ENCODE results near the gene TTI1. TPM values are rescaled to one million over a fixed set of nuclear protein-coding genes. Genes with fewer than 3 reads are reported as not detected.

TTI1 gene
- total and polyA plus RNA-seq, 9 of the 15 experiments (the other 6 are each of a cell fraction or from before 2014, with no cell fraction given): 9.8 to 55.1 (median 39.4) TPM

GRCh38 chr20:38002422-38002821, 30.8 kb downstream of the TTI1 start:
- Histone ChIP-seq H4K20me1 (replicated peaks; ENCODE audit: control insufficient read depth, insufficient read depth, low read length) (peaks cover 16% of the 10 kb centered on the region; the same call in 1 of the 2 replicates), H3K27ac (ENCODE audit: extremely low read depth, low read depth, low read length) (no peak overlapping the region), H3K79me2 (ENCODE audit: control insufficient read depth, insufficient read depth, low read length) (peaks cover 14% of the 10 kb centered on the region), H3K9me3 (replicated peaks; ENCODE audit: control insufficient read depth, insufficient read depth, low read depth, low read length) (no peaks in the 10 kb centered on the region), H3K4me3 (no peak overlapping the region), H3K27me3 (ENCODE audit: control insufficient read depth in 2 of 2, insufficient read depth in 2 of 2, low read length in 2 of 2) (no peaks in the 10 kb centered on the region), H3K36me3 (ENCODE audit: control insufficient read depth, insufficient read depth, low read length) (peaks cover 96% of the 10 kb centered on the region), H3K9ac (ENCODE audit: insufficient read depth in 1 of 2, low read depth in 2 of 2, low read length in 2 of 2) (peak overlapping the region in 1 of 2 experiments; percentile 21; a peak in 1 of 4 replicates), H3K4me1 (replicated peaks in 1 of 2; ENCODE audit: control insufficient read depth in 2 of 2, insufficient read depth in 2 of 2, low read length in 2 of 2) (peaks cover 8 to 10% of the 10 kb centered on the region in 2 experiments; a peak in 4 of 5 replicates), H3K4me2 (ENCODE audit: insufficient read depth, low read length) (no peak overlapping the region; the same call in 1 of the 2 replicates), H3K9me1 (ENCODE audit: control insufficient read depth, insufficient read depth, low read length) (no peaks in the 10 kb centered on the region), H2AFZ (ENCODE audit: low read depth, low read length) (no peak overlapping the region)
- ChIA-PET CTCF (ENCODE audit: low intra/inter-chr PET ratio) (no interaction called here), POLR2A (no interaction called here)
- intact Hi-C loops (cut with micrococcal nuclease) (no loop called here), in situ Hi-C loops (cut with MboI) (no loop called here)
- ATAC-seq (no peak), FAIRE-seq (no peak), DNase-seq (ENCODE audit: extremely low read depth in 1 of 4, low spot score in 3 of 4) (peak in 3 of 4 experiments; percentile 27 to 46 (median 35))
- no TSS peak for BruUV-seq (replicated peaks)
- 44% methylated on average over 8 of the region's 8 CpGs for WGBS (ENCODE audit: insufficient coverage, low coverage, missing lambda C conversion rate)
- TF ChIP-seq CTBP1 (IDR thresholded peaks at IDR 0.05; ENCODE audit: borderline replicate concordance) (peak; percentile 47; the same call in 1 of the 2 replicates), DIDO1 (tag; IDR thresholded peaks at IDR 0.05; ENCODE audit: low read depth) (no peak), ATF2 (CRISPR knock-in tag; IDR thresholded peaks at IDR 0.05) (no peak), ZNF707 (CRISPR knock-in tag; conservative IDR thresholded peaks at IDR 0.05) (no peak), NONO (IDR thresholded peaks at IDR 0.05; ENCODE audit: low read depth in 2 of 2, low read length in 1 of 2) (no peak), NELFE (IDR thresholded peaks at IDR 0.05; ENCODE audit: insufficient read depth, insufficient read length) (no peak), SPI1 (IDR thresholded peaks at IDR 0.05; ENCODE audit: borderline replicate concordance, low read depth, low read length) (no peak), TAF9B (IDR thresholded peaks at IDR 0.05; ENCODE audit: partially characterized antibody) (no peak)
- TF ChIP-seq, protein P1, sequence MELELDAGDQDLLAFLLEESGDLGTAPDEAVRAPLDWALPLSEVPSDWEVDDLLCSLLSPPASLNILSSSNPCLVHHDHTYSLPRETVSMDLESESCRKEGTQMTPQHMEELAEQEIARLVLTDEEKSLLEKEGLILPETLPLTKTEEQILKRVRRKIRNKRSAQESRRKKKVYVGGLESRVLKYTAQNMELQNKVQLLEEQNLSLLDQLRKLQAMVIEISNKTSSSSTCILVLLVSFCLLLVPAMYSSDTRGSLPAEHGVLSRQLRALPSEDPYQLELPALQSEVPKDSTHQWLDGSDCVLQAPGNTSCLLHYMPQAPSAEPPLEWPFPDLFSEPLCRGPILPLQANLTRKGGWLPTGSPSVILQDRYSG (tag; conservative IDR thresholded peaks at IDR 0.05; ENCODE audit: low read depth): no peak
- TF ChIP-seq, protein P2, sequence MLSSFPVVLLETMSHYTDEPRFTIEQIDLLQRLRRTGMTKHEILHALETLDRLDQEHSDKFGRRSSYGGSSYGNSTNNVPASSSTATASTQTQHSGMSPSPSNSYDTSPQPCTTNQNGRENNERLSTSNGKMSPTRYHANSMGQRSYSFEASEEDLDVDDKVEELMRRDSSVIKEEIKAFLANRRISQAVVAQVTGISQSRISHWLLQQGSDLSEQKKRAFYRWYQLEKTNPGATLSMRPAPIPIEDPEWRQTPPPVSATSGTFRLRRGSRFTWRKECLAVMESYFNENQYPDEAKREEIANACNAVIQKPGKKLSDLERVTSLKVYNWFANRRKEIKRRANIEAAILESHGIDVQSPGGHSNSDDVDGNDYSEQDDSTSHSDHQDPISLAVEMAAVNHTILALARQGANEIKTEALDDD (IDR thresholded peaks at IDR 0.05): no peak
- TF ChIP-seq, protein P3, sequence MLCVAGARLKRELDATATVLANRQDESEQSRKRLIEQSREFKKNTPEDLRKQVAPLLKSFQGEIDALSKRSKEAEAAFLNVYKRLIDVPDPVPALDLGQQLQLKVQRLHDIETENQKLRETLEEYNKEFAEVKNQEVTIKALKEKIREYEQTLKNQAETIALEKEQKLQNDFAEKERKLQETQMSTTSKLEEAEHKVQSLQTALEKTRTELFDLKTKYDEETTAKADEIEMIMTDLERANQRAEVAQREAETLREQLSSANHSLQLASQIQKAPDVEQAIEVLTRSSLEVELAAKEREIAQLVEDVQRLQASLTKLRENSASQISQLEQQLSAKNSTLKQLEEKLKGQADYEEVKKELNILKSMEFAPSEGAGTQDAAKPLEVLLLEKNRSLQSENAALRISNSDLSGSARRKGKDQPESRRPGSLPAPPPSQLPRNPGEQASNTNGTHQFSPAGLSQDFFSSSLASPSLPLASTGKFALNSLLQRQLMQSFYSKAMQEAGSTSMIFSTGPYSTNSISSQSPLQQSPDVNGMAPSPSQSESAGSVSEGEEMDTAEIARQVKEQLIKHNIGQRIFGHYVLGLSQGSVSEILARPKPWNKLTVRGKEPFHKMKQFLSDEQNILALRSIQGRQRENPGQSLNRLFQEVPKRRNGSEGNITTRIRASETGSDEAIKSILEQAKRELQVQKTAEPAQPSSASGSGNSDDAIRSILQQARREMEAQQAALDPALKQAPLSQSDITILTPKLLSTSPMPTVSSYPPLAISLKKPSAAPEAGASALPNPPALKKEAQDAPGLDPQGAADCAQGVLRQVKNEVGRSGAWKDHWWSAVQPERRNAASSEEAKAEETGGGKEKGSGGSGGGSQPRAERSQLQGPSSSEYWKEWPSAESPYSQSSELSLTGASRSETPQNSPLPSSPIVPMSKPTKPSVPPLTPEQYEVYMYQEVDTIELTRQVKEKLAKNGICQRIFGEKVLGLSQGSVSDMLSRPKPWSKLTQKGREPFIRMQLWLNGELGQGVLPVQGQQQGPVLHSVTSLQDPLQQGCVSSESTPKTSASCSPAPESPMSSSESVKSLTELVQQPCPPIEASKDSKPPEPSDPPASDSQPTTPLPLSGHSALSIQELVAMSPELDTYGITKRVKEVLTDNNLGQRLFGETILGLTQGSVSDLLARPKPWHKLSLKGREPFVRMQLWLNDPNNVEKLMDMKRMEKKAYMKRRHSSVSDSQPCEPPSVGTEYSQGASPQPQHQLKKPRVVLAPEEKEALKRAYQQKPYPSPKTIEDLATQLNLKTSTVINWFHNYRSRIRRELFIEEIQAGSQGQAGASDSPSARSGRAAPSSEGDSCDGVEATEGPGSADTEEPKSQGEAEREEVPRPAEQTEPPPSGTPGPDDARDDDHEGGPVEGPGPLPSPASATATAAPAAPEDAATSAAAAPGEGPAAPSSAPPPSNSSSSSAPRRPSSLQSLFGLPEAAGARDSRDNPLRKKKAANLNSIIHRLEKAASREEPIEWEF (CRISPR knock-in tag; IDR thresholded peaks at IDR 0.05): no peak
- TF ChIP-seq, protein P4, sequence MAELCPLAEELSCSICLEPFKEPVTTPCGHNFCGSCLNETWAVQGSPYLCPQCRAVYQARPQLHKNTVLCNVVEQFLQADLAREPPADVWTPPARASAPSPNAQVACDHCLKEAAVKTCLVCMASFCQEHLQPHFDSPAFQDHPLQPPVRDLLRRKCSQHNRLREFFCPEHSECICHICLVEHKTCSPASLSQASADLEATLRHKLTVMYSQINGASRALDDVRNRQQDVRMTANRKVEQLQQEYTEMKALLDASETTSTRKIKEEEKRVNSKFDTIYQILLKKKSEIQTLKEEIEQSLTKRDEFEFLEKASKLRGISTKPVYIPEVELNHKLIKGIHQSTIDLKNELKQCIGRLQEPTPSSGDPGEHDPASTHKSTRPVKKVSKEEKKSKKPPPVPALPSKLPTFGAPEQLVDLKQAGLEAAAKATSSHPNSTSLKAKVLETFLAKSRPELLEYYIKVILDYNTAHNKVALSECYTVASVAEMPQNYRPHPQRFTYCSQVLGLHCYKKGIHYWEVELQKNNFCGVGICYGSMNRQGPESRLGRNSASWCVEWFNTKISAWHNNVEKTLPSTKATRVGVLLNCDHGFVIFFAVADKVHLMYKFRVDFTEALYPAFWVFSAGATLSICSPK (IDR thresholded peaks at IDR 0.05; ENCODE audit: borderline replicate concordance): no peak
